ENCODE measurements around the gene MARK4. TPM values are rescaled to one million over a fixed set of nuclear protein-coding genes. Genes with fewer than 3 reads are reported as not detected.

Gene MARK4
- polyA plus RNA-seq, 2 of the 4 experiments (the other 2 are of a cell fraction) = 6.3 to 7.8 TPM

GRCh38 chr19:45247136-45247535, 3.9 kb upstream of the MARK4 start:
- Histone ChIP-seq H3K4me1 (peaks cover 4% of the 10 kb centered on the region; the same call in 2 of the 3 replicates), H3K9me3 (no peaks in the 10 kb centered on the region), H3K27ac (no peak overlapping the region), H3K4me3 (no peak overlapping the region), H3K4me2 (no peak overlapping the region)
- TF ChIP-seq PHF8 (IDR thresholded peaks at IDR 0.05; ENCODE audit: borderline replicate concordance, low read depth) (no peak), SMC3 (IDR thresholded peaks at IDR 0.05) (no peak), MAX (IDR thresholded peaks at IDR 0.05) (no peak)
- ATAC-seq (no peak), DNase-seq (ENCODE audit: low read depth in 1 of 2, low spot score in 1 of 2) (no peak), FAIRE-seq (no peak)
- WGBS (ENCODE audit: missing lambda C conversion rate) = 92% methylated on average over 8 of the region's 8 CpGs
- POLR2A ChIA-PET = no interaction called here
- CTCF ChIA-PET = interaction anchor here (0.8 kb wide), 1 partner anchor 70 kb away, joined by 3 read pairs; no protein-coding TSS in a partner anchor

GRCh38 chr19:45249261-45250033, 1.6 kb upstream of the MARK4 start:
- TF ChIP-seq EP300 (IDR thresholded peaks at IDR 0.05) (no peak), HDAC2 (IDR thresholded peaks at IDR 0.05) (no peak)
- ATAC-seq (peak; percentile 16 to 31; a peak in 1 of 6 replicates), FAIRE-seq (no peak), DNase-seq (ENCODE audit: low read depth in 1 of 2, low spot score in 1 of 2) (no peak)
- CTCF ChIA-PET = interaction anchor here (0.6 to 1.7 kb wide), 13 partner anchors 7 to 143 kb away, joined by 3 to 7 read pairs (median 4); no protein-coding TSS in a partner anchor
- no peak overlapping the region; the same call in 2 of the 3 replicates for H3K4me2 ChIP-seq
- no peak overlapping the region for H3K4me3 ChIP-seq
- WGBS (ENCODE audit: missing lambda C conversion rate) = 38% methylated on average over 10 of the region's 11 CpGs
- no peaks in the 10 kb centered on the region for H3K9me3 ChIP-seq
- H3K27ac ChIP-seq = no peak overlapping the region
- POLR2A ChIA-PET = no interaction called here
- peaks cover 7% of the 10 kb centered on the region; the same call in 2 of the 3 replicates for H3K4me1 ChIP-seq

- Histone ChIP-seq H3K9me3 (no peaks in the 10 kb centered on the region), H3K27ac (peak overlapping the region; percentile 84 to 98), H3K4me2 (peak overlapping the region; percentile 98), H3K4me1 (peaks cover 7% of the 10 kb centered on the region; the same call in 2 of the 3 replicates), H3K4me3 (peak overlapping the region; percentile 96)
- DNase-seq (ENCODE audit: low read depth in 1 of 2, low spot score in 1 of 2) (no peak), FAIRE-seq (no peak), ATAC-seq (peak in 1 of 2 experiments; percentile 36; a peak in 3 of 6 replicates)
- POLR2A ChIA-PET = no interaction called here
- WGBS (ENCODE audit: missing lambda C conversion rate) = 51% methylated on average over 9 of the region's 14 CpGs
- CTCF ChIA-PET = interaction anchor here (1.0 to 1.5 kb wide), 2 partner anchors 12 to 50 kb away, joined by 3 to 5 read pairs; no protein-coding TSS in a partner anchor
- no peak for TF ChIP-seq KDM1A (IDR thresholded peaks at IDR 0.05; ENCODE audit: low read depth)
- no peak for TF ChIP-seq ZFP36 (IDR thresholded peaks at IDR 0.05; ENCODE audit: borderline replicate concordance, partially characterized antibody)
- TF ChIP-seq NPAS2 (CRISPR knock-in tag; IDR thresholded peaks at IDR 0.05; ENCODE audit: borderline replicate concordance) = no peak
- no peak for TF ChIP-seq POLR2AphosphoS2 (conservative IDR thresholded peaks at IDR 0.05; ENCODE audit: low read length)
- no peak for TF ChIP-seq CTCF (IDR thresholded peaks at IDR 0.05)
- TF ChIP-seq ZNF302 (CRISPR knock-in tag; IDR thresholded peaks at IDR 0.05) = no peak
- no peak for TF ChIP-seq MAZ (IDR thresholded peaks at IDR 0.05; ENCODE audit: borderline replicate concordance, low read depth, low read length)
- TF ChIP-seq HES2 (IDR thresholded peaks at IDR 0.05) = no peak
- no peak for TF ChIP-seq NR3C1 (IDR thresholded peaks at IDR 0.05)
These were observed 747 bp upstream of the MARK4 start for GRCh38 chr19:45250216-45250831.
